ENCODE measurements around the gene NR5A2.

NR5A2 gene

GRCh38 chr1:200073286-200073637, 45.8 kb downstream of the NR5A2 start:
- DNase-seq (ENCODE audit: low spot score), result no peak

GRCh38 chr1:200075522-200075921, 48.0 kb downstream of the NR5A2 start:
- peak; percentile 41 for DNase-seq (ENCODE audit: low spot score)

GRCh38 chr1:200075938-200076546, 48.5 kb downstream of the NR5A2 start:
- peak; percentile 99 for DNase-seq (ENCODE audit: low spot score)

GRCh38 chr1:200079232-200079940, 51.9 kb downstream of the NR5A2 start:
- no peak for DNase-seq (ENCODE audit: low spot score)

- DNase-seq (ENCODE audit: low spot score), result no peak
These were observed 53.9 kb downstream of the NR5A2 start for GRCh38 chr1:200081151-200081968.

- DNase-seq (ENCODE audit: low spot score), result no peak
These were observed 54.4 kb downstream of the NR5A2 start for GRCh38 chr1:200081969-200082245.

- peak; percentile 32 for DNase-seq (ENCODE audit: low spot score)
These were observed 54.8 kb downstream of the NR5A2 start for GRCh38 chr1:200082329-200082728.

GRCh38 chr1:200090252-200091159, 63.0 kb downstream of the NR5A2 start:
- DNase-seq (ENCODE audit: low spot score), result peak; percentile 70

- no peak for DNase-seq (ENCODE audit: low spot score)
These were observed 67.6 kb downstream of the NR5A2 start for GRCh38 chr1:200095057-200095577.

GRCh38 chr1:200096774-200097173, 69.3 kb downstream of the NR5A2 start:
- no peak for DNase-seq (ENCODE audit: low spot score)

GRCh38 chr1:200099040-200099439, 71.5 kb downstream of the NR5A2 start:
- no peak for DNase-seq (ENCODE audit: low spot score)

GRCh38 chr1:200103966-200104583, 76.6 kb downstream of the NR5A2 start:
- no peak for DNase-seq (ENCODE audit: low spot score)

GRCh38 chr1:200107004-200107470, 79.5 kb downstream of the NR5A2 start:
- DNase-seq (ENCODE audit: low spot score), result no peak

- DNase-seq (ENCODE audit: low spot score), result no peak
These were observed 81.1 kb downstream of the NR5A2 start for GRCh38 chr1:200108659-200109058.

- DNase-seq (ENCODE audit: low spot score), result no peak
These were observed 84.8 kb downstream of the NR5A2 start for GRCh38 chr1:200112290-200112689.

- DNase-seq (ENCODE audit: low spot score), result no peak
These were observed 88.0 kb downstream of the NR5A2 start for GRCh38 chr1:200115532-200115931.

- no peak for DNase-seq (ENCODE audit: low spot score)
These were observed 88.8 kb downstream of the NR5A2 start for GRCh38 chr1:200116324-200116723.

- no peak for DNase-seq (ENCODE audit: low spot score)
These were observed 91.4 kb downstream of the NR5A2 start for GRCh38 chr1:200118779-200119505.

GRCh38 chr1:200121421-200121820, 93.9 kb downstream of the NR5A2 start:
- no peak for DNase-seq (ENCODE audit: low spot score)

GRCh38 chr1:200124309-200124708, 96.8 kb downstream of the NR5A2 start:
- no peak for DNase-seq (ENCODE audit: low spot score)

- no peak for DNase-seq (ENCODE audit: low spot score)
These were observed 100.6 kb downstream of the NR5A2 start for GRCh38 chr1:200128081-200128480.
